OCI-LY7 (cell line): ENCODE measurements around the gene TSR3. TPM values are rescaled to one million over a fixed set of nuclear protein-coding genes. Genes with fewer than 3 reads are reported as not detected.

ENCODE experiments used
- BruUV-seq: library from RNA; stranded (reverse); fragments of 400-500 nt; replicated peaks from 2 replicates; lab custom pipeline; 2021; lab: Mats Ljungman, UMichigan
- CTCF ChIA-PET: fragments of 300-600 bp; sonication (Branson Sonifier 250); formaldehyde crosslinking; loops from one replicate; lab custom pipeline; 2022; ENCODE audit warnings: antibody characterized with exemption; ENCODE audit not compliant: unreplicated experiment; lab: Charles Lee
- POLR2A ChIA-PET: fragments of 300-600 bp; sonication (Branson Sonifier 250); formaldehyde crosslinking; loops from one replicate; lab custom pipeline; 2022; ENCODE audit warnings: antibody characterized with exemption; lab: Charles Lee
- DNase-seq: peaks from one replicate; pipeline ENCODE4 v3.0.0-alpha.2; 2015; ENCODE audit warnings: low spot score
- H2AFZ ChIP-seq: fragments of 200-600 bp; sonication (generic), shearing (Covaris generic); 2 replicates; pipeline ENCODE4 v1.6.1; 2014; ENCODE audit warnings: mild to moderate bottlenecking, antibody characterized with exemption, low read length, moderate library complexity
- H3K27ac ChIP-seq: fragments of 200-600 bp; sonication (generic); 2 replicates; pipeline ENCODE4 v1.5.1; 2014; ENCODE audit warnings: mixed run types, low read depth, mild to moderate bottlenecking, moderate library complexity, low read length, inconsistent platforms; ENCODE audit not compliant: poor library complexity, severe bottlenecking
- H3K36me3 ChIP-seq: fragments of 200-600 bp; sonication (generic); 2 replicates; pipeline ENCODE4 v1.6.1; 2014; ENCODE audit warnings: mild to moderate bottlenecking, antibody characterized with exemption, low read length, moderate library complexity, mixed read lengths; ENCODE audit not compliant: insufficient read depth
- H3K4me1 ChIP-seq: fragments of 200-600 bp; sonication (generic); 2 replicates; pipeline ENCODE4 v1.5.1; 2014; ENCODE audit warnings: mild to moderate bottlenecking, low read length; ENCODE audit not compliant: insufficient read depth, poor library complexity, severe bottlenecking
- H3K4me2 ChIP-seq: fragments of 200-600 bp; sonication (generic); 2 replicates; pipeline ENCODE4 v1.6.1; 2014; ENCODE audit warnings: mild to moderate bottlenecking, low read length
- H3K4me3 ChIP-seq: fragments of 200-600 bp; sonication (generic); 2 replicates; pipeline ENCODE4 v1.5.1; 2014; ENCODE audit warnings: mild to moderate bottlenecking, low read depth, low read length; ENCODE audit not compliant: poor library complexity, severe bottlenecking
- H3K79me2 ChIP-seq: fragments of 200-600 bp; sonication (generic); 2 replicates; pipeline ENCODE4 v1.6.1; 2016; ENCODE audit warnings: low read depth, mild to moderate bottlenecking, low read length, moderate library complexity, mixed read lengths; ENCODE audit not compliant: insufficient read depth
- H3K9me2 ChIP-seq: fragments of 200-600 bp; sonication (generic); 2 replicates; pipeline ENCODE4 v1.6.1; 2016; ENCODE audit warnings: mild to moderate bottlenecking, low read length, mixed read lengths; ENCODE audit not compliant: insufficient read depth
- H3K9me3 ChIP-seq: fragments of 200-600 bp; sonication (generic); 2 replicates; pipeline ENCODE4 v1.6.1; 2014; ENCODE audit warnings: mild to moderate bottlenecking, mixed run types, low read length, mixed read lengths
- H4K20me1 ChIP-seq: fragments of 200-600 bp; sonication (generic); 2 replicates; pipeline ENCODE4 v1.6.1; 2014; ENCODE audit warnings: mild to moderate bottlenecking, antibody characterized with exemption, low read length, moderate library complexity, mixed read lengths; ENCODE audit not compliant: insufficient read depth
- EZH2phosphoT487 ChIP-seq: fragments of 200-600 bp; sonication (generic); IDR thresholded peaks from 2 replicates; pipeline ENCODE4 v1.6.1; 2018; ENCODE audit warnings: low read depth, borderline replicate concordance, mild to moderate bottlenecking, mixed run types, antibody characterized with exemption, low read length, moderate library complexity, mixed read lengths
- intact Hi-C: fragments of 100-400 bp; cut with micrococcal nuclease; formaldehyde crosslinking; loops from one replicate; pipeline ENCODE4 v1.10.0; 2022; ENCODE audit not compliant: unreplicated experiment
- total RNA-seq, 2 experiments: library from RNA; depleted of rRNA in 1 of 2; stranded (reverse); fragments of >200 nt in 1 of 2; shearing (Covaris generic) in 1 of 2; gene quantifications; 2 replicates each; pipeline ENCODE4 v1.2.3, GENCODE V29; 2014 to 2022
- TF ChIP-seq, protein P1 (sequence below): fragments of 200-600 bp; sonication (generic); conservative IDR thresholded peaks from 2 replicates; pipeline ENCODE4 v1.5.1; 2014; ENCODE audit warnings: mild to moderate bottlenecking, antibody characterized with exemption, low read length, moderate library complexity, mixed read lengths

Gene TSR3
- total RNA-seq, 2 experiments from 2014 or later = 47.2 to 75.8 TPM

DNA sequence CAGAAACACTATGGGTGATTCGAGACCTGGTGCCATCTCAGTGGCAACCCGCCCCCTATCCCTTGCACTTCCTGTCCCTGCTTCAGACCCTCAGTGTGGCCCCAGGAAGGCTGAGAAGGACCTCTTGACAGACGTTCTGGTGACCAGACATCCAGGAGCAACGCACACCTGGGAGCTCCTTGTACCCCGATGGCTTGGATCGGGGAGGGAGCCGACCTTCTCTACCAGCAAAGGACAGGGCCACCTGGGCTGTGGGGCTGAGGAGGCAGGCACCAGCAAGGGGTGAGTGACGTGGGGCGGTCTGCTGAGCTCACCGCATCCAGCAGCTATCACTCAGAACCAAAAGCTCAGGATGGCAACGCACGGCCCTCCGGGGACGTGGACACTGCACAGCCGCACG lies 35.7 kb upstream of the TSR3 start:
- no peaks in the 10 kb centered on the region for H3K36me3 ChIP-seq
- H3K4me2 ChIP-seq = no peak overlapping the region
- ChIA-PET POLR2A (no interaction called here), CTCF (no interaction called here)
- no peaks in the 10 kb centered on the region for H3K79me2 ChIP-seq
- no peak overlapping the region for H3K27ac ChIP-seq
- H2AFZ ChIP-seq = no peak overlapping the region
- no peak for DNase-seq
- TF ChIP-seq, protein P1, sequence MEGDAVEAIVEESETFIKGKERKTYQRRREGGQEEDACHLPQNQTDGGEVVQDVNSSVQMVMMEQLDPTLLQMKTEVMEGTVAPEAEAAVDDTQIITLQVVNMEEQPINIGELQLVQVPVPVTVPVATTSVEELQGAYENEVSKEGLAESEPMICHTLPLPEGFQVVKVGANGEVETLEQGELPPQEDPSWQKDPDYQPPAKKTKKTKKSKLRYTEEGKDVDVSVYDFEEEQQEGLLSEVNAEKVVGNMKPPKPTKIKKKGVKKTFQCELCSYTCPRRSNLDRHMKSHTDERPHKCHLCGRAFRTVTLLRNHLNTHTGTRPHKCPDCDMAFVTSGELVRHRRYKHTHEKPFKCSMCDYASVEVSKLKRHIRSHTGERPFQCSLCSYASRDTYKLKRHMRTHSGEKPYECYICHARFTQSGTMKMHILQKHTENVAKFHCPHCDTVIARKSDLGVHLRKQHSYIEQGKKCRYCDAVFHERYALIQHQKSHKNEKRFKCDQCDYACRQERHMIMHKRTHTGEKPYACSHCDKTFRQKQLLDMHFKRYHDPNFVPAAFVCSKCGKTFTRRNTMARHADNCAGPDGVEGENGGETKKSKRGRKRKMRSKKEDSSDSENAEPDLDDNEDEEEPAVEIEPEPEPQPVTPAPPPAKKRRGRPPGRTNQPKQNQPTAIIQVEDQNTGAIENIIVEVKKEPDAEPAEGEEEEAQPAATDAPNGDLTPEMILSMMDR = no peak
- no peak for TF ChIP-seq EZH2phosphoT487
- H3K4me1 ChIP-seq = no peaks in the 10 kb centered on the region
- no peaks in the 10 kb centered on the region for H3K9me3 ChIP-seq
- BruUV-seq = no TSS peak
- intact Hi-C loops = no loop called here
- H3K4me3 ChIP-seq = no peak overlapping the region
- no peaks in the 10 kb centered on the region for H4K20me1 ChIP-seq
- no peaks in the 10 kb centered on the region for H3K9me2 ChIP-seq

DNA sequence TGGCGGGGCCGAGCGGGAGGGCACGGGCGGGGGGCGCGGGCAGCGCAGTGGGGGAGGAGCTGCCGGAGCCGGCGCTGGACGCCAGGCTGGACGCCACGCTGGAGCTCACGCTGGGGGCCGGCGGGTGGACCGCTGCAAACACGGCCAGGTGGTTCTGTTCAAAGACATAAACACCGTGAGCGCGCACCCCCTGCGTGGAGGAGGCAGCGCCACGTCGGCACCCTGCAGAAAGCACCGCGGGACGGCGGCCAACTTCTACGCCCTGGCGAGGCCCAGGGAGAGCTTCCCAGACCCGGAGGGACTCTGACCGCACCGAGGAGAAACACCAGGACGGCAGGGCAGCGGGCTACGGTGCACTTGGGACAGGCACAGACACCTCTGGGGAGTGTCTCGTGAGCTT lies 33.6 kb upstream of the TSR3 start:
- Histone ChIP-seq H3K4me1 (no peaks in the 10 kb centered on the region), H3K4me3 (no peak overlapping the region), H2AFZ (no peak overlapping the region), H3K36me3 (no peaks in the 10 kb centered on the region), H3K79me2 (no peaks in the 10 kb centered on the region), H4K20me1 (no peaks in the 10 kb centered on the region), H3K9me3 (no peaks in the 10 kb centered on the region), H3K4me2 (no peak overlapping the region), H3K27ac (no peak overlapping the region), H3K9me2 (no peaks in the 10 kb centered on the region)
- POLR2A ChIA-PET = no interaction called here
- CTCF ChIA-PET = no interaction called here
- BruUV-seq = no TSS peak
- DNase-seq = no peak
- no peak for TF ChIP-seq EZH2phosphoT487
- TF ChIP-seq, protein P1 = no peak
- intact Hi-C loops = no loop called here

DNA sequence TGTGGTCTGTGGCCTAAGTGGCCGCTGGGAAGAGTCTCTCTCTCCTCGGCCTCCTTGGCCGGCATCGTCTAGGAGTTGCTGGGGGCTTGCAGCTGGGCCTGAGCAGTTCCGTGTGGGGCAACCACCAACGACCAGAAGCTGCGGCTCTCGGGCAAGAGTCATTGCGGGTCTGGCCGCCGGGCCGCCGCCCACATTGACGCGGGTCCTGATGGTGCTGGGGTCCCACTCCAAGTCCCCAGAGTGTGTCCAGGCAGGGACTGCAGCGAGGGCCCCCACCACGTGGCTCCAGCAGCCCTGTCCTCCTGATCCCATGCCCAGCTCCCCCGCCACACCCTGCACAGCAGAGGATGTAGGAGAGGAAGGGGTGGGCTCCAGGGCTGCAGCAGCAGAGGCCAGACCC lies 31.9 kb upstream of the TSR3 start:
- BruUV-seq = no TSS peak
- H4K20me1 ChIP-seq = no peaks in the 10 kb centered on the region
- intact Hi-C loops = no loop called here
- CTCF ChIA-PET = no interaction called here
- H3K36me3 ChIP-seq = no peaks in the 10 kb centered on the region
- no peak overlapping the region for H3K4me2 ChIP-seq
- H3K4me3 ChIP-seq = no peak overlapping the region
- DNase-seq = no peak
- no peaks in the 10 kb centered on the region for H3K9me2 ChIP-seq
- peaks cover 5% of the 10 kb centered on the region for H3K4me1 ChIP-seq
- no peaks in the 10 kb centered on the region for H3K79me2 ChIP-seq
- H3K27ac ChIP-seq = no peak overlapping the region
- no peaks in the 10 kb centered on the region for H3K9me3 ChIP-seq
- TF ChIP-seq, protein P1 = no peak
- TF ChIP-seq EZH2phosphoT487 = no peak
- POLR2A ChIA-PET = no interaction called here
- H2AFZ ChIP-seq = no peak overlapping the region
